IPS-18c (cell line): ENCODE results near the gene DLL3.

Experiments
- H3K4me3 ChIP-seq: 2 replicates; pipeline ENCODE4 v1.7.0; 2013; ENCODE audit warnings: low read depth, mild to moderate bottlenecking, low read length, moderate library complexity; ENCODE audit not compliant: insufficient read depth
- H3K9me3 ChIP-seq: one replicate; pipeline ENCODE4 v1.6.1; 2013; ENCODE audit warnings: mild to moderate bottlenecking, low read length, moderate library complexity; ENCODE audit not compliant: control insufficient read depth, insufficient read depth

DLL3 gene

DNA sequence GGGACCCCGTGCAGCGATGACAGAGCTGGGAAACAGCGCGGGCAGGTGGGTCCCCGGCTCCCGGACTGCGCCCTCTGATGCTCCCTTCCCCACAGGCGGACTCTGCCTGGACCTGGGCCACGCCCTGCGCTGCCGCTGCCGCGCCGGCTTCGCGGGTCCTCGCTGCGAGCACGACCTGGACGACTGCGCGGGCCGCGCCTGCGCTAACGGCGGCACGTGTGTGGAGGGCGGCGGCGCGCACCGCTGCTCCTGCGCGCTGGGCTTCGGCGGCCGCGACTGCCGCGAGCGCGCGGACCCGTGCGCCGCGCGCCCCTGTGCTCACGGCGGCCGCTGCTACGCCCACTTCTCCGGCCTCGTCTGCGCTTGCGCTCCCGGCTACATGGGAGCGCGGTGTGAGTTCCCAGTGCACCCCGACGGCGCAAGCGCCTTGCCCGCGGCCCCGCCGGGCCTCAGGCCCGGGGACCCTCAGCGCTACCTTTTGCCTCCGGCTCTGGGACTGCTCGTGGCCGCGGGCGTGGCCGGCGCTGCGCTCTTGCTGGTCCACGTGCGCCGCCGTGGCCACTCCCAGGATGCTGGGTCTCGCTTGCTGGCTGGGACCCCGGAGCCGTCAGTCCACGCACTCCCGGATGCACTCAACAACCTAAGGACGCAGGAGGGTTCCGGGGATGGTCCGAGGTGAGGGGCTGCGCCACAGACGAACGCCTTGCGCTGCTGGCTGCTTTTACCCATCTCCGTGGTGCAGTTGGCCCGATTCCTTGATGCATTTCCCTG, 8.4 kb downstream of the DLL3 start:
- peaks cover 4% of the 10 kb centered on the region for H3K9me3 ChIP-seq
- peak overlapping the region; percentile 63 for H3K4me3 ChIP-seq

DNA sequence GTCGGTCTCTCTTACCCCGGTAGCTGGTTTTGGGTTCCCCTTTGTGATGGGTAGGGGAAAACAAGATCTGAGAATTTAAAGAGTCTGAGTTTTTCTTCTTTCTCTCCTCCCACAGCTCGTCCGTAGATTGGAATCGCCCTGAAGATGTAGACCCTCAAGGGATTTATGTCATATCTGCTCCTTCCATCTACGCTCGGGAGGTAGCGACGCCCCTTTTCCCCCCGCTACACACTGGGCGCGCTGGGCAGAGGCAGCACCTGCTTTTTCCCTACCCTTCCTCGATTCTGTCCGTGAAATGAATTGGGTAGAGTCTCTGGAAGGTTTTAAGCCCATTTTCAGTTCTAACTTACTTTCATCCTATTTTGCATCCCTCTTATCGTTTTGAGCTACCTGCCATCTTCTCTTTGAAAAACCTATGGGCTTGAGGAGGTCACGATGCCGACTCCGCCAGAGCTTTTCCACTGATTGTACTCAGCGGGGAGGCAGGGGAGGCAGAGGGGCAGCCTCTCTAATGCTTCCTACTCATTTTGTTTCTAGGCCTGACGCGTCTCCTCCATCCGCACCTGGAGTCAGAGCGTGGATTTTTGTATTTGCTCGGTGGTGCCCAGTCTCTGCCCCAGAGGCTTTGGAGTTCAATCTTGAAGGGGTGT, 9.1 kb downstream of the DLL3 start:
- Histone ChIP-seq H3K4me3 (peak overlapping the region; percentile 63), H3K9me3 (peaks cover 4% of the 10 kb centered on the region)

DNA sequence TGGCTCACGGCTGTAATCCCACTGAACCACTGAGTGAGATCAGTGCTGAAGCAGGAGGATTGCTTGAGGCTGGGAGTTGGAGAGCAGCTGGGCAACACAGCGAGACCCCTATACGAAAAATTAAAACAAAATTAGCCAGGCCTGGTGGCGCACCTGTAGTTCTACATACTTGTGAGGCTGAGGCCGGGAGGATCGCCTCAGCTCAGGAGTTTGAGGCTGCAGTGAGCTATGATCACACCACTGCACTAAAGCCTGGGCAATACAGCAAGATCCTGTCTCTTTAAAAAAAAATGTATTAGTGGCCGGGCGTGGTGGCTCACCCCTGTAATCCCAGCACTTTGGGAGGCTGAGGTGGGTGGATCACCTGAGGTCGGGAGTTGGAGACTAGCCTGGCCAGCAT, 9.9 kb downstream of the DLL3 start:
- H3K4me3 ChIP-seq: no peak overlapping the region

DNA sequence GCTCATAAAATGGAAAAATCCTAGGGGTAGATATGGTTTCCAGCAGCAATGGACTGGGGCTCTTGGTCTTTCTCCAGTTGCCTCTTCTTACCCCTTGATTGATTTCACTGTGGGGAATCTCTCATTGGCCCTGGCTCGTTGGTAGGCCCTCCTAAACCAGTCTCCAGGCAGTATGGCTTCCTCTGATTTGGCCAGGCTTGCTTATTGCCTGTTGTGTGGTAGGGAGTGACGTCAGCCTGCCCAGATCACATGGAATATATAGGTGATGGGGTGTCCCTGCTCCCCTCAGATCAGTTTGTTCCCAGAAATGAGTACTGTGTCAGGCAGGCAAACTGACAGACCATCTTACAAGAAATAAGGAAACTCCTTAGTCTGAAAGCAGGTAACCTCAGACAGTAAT, 10.5 kb downstream of the DLL3 start:
- H3K9me3 ChIP-seq: peaks cover 4% of the 10 kb centered on the region
- no peak overlapping the region for H3K4me3 ChIP-seq

More for the DNA sequence above, 9.9 kb downstream of the DLL3 start:
- H3K9me3 ChIP-seq: peaks cover 4% of the 10 kb centered on the region

DNA sequence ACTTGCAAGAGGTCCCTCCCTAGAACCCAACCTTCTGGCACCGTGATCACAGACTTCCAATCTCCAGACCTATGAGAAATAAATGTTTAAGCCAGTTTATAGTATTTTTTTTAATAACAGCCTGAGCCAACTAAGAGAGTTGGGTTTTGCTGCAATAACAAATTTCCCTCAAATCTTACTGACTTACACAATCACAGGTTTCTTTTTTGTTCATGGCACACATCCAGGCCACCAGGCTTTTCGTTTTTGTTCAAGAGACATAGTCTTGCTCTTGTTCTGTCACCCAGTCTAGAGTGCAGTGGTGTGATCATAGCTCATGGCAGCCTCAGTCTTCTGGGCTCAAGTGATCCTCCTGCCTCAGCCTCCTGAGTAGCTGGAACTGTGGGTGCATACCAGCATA, 14.2 kb downstream of the DLL3 start:
- no peak overlapping the region for H3K4me3 ChIP-seq
- H3K9me3 ChIP-seq: peaks cover 4% of the 10 kb centered on the region

DNA sequence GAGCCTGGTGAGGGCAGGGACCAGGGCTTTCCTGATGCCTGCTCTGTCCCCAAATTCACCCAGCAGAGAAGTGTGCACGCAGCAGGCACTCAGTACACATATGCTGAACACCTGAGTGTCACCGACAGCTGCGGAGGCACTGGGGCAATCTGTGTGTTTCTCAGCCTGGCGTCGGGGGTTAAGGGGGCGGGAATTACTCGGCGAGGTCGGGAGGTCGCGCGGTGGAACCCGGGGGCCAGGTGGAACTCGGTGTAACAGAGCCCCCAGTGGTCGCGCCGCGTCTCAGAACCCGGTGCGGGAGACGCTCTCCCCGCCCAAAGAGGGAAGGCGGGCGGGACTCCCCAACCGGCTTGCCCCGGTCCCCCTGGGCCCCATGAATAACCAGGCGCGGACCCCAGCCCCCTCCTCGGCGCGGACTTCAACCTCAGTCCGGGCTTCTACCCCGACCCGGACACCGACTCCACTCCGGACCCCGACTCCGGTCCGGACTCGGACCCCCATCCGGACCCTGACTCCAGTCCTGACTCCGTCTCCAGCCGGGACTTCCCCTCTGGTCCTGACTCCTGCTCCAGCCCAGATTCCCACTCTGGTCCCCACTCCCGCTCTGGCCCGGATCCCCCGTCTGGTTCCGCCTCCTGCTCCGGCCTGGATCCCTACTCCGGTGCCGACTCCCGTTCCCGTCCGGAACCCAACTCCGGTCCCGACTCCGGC, 16.2 kb downstream of the DLL3 start, which contains the start of gene SELENOV:
TSS of gene SELENOV (plus strand) at position 300 of the 711 bp plus-strand sequence. CDS start at position 374, 74 bp downstream.
- peak within 1 kb of the TSS; percentile 91 for H3K4me3 ChIP-seq
- peaks cover 6% of the 10 kb centered on the region for H3K9me3 ChIP-seq

DNA sequence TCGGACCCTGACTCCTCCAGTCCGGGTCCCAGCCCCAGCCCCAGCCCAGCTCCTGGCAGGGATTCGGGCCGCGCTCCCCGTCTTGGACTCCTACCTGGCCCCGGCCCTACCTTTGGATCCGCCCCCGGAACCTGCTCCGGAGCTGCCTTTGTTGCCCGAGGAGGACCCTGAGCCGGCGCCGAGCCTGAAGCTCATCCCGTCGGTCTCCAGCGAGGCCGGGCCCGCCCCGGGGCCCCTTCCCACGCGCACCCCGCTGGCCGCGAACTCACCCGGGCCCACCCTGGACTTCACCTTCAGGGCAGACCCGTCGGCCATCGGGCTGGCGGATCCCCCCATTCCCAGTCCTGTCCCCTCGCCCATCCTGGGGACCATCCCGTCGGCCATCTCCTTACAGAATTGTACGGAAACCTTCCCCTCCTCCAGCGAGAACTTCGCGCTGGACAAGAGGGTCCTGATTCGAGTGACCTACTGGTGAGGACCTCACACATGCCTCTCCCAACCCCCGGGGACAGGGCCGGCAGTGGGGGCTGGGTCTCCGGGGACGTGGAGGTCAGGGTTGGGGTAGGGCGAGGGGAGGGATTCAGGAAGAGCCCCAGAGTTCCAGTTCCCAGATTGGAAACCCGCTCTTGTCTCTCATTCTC, 16.9 kb downstream of the DLL3 start:
- Histone ChIP-seq H3K9me3 (peaks cover 6% of the 10 kb centered on the region), H3K4me3 (peak overlapping the region; percentile 91)

DNA sequence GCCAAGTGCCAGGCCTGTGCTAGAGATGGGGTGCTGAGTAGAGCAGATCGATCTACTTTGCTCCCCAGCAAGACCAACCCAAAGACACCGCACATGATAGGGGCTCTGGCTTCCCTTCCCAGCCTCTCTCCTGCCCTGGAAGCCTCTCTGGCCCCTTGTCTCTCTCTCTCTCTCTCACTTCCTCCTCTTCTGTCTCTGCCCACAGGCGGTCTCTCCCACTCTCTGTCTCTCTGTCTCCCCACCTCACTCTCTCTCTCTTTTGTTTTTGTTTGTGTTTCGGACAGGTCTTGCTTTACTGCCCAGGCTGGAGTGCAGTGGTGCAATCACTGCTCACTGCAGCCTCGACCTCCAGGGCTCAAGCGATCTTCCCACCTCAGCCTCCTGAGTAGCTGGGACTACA, 17.5 kb downstream of the DLL3 start:
- H3K9me3 ChIP-seq: peaks cover 6% of the 10 kb centered on the region
- peak overlapping the region; percentile 91 for H3K4me3 ChIP-seq

DNA sequence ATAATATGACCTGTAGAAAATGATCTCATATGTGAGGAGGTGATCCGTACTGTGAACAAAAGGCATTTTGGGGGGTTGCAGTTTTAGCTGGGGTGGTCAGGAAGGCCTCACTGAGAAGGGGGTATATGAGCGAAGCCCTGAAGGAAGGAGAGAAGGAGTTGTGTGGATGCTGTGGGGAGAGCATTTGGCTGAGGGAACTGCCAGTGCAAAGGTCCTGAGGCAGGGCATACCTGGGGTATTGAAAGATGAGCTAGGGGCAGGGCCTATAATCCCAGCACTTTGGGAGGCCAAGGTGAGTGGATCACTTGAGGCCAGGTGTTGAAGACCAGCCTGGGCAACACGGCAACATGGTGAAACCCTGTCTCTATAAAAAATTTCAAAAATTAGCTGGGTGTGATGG, 18.7 kb downstream of the DLL3 start:
- H3K4me3 ChIP-seq: no peak overlapping the region
- peaks cover 6% of the 10 kb centered on the region for H3K9me3 ChIP-seq

DNA sequence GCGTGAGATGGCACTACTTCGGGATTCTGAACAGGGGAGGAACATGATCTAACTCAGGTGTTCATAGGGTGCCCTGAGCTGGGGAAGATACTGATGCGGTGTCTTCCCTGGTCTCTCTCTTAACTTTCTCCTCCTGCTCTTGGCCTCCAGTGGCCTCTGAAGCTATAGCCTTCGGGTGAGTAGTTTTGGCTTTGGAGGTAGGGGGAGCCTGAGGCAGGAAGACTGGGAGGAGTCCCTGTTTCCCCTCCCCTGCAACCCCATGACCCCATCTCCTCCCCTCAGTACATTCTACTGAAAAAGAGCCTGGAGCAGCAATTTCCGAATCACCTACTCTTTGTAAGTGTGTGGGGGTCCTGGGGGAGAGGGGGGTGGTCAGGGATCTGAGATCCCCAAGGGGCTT, 19.7 kb downstream of the DLL3 start:
- Histone ChIP-seq H3K9me3 (peaks cover 6% of the 10 kb centered on the region), H3K4me3 (no peak overlapping the region)

DNA sequence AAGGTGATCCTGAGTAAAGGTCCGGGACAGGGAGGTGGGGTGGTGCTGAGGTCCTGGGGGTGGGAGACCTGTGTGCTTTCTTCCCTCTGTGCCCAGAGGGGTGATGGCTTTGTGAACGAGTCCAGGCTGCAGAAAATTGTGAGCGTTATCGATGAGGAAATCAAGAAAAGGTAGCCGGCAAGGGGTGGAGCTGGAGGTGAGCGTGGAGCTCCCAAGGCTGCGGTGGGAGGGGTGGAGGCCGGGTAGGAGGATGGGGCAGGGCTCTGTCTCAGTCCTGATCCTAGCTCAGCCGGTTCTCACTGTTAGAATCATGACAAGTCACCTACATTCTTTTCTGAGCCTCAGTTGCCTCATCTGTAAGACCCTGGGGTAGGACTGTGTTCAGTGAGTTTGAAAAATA, 20.2 kb downstream of the DLL3 start:
- H3K9me3 ChIP-seq: peaks cover 6% of the 10 kb centered on the region
- no peak overlapping the region for H3K4me3 ChIP-seq

DNA sequence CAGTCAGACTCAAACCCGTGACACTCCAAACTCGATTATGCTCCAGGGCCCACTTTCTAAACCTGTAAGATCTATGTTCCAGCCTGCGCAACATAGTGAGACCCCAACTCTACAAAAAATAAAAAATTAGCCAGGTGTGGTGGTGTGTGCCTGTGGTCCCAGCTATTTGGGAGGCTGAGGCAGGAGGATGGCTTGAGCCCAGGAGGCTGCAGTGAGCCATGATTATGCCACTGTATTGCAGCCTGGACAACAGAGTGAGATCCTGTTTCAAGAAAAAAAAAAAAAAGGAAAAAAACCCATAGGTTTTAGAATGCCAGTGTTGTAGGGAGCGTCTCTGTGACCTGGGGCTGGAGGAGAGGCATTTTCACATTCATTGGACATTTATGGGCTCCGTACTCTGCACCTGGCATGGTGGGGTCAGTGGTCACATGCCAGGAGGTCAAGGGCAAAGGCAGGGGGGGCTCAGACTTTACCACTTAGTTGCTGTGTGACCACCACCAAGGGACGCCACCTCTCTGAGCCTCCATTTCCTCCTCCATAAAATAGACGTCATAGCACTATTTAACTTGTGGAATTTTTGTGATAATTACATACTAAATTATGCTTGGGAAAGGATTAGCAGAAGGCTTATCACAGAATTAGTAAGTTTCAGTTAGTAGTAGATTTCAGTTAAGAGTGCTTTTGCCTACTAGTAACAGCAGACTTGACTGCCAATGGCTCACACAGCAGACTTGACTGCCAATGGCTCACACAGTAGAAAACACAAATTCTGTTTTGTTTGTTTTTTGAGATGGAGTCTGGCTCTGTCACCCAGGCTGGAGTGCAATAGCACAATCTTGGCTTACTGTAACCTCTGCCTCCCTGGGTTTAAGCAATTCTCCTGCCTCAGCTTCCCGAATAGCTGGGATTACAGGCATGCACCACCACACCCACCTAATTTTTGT, 22.1 kb downstream of the DLL3 start:
- no peak overlapping the region for H3K4me3 ChIP-seq
- H3K9me3 ChIP-seq: peaks cover 2% of the 10 kb centered on the region

DNA sequence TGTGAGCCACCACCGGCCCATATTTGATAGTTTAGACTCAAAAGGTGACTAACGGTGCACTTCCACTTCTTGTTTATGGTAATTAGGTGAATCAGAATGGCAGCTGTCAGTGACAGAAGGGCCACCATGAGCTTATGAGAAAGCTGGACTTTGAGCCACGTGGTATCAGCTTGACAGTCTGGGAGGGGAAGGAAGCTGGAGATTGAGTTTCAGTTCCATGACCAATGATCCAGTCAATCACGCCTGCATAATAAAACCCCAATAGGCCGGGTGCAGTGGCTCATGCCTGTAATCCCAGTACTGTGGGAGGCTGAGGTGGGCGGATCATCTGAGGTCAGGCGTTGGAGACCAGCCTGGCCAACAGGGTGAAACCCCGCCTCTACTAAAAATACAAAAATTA, 25.7 kb downstream of the DLL3 start:
- no peaks in the 10 kb centered on the region for H3K9me3 ChIP-seq
- no peak overlapping the region for H3K4me3 ChIP-seq

DNA sequence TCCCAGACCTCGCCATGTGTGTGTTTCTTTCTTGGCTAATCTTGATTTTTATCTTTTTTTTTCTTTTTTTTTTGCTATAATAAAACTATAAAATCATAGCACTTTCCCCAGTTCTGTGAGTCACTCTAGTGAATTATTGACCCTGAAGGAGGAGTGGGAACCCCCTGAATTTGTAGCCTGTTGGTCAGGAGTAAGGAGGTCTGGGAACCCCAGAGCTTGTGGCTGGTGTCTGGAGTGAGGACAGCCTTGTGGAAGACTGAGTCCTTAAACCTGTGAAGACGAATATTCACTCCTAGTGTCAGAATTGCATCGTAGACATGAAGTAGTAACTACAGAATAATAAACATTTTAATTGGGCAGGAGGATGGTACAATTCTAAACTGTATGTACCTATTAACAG, 26.5 kb downstream of the DLL3 start:
- Histone ChIP-seq H3K9me3 (no peaks in the 10 kb centered on the region), H3K4me3 (no peak overlapping the region)

DNA sequence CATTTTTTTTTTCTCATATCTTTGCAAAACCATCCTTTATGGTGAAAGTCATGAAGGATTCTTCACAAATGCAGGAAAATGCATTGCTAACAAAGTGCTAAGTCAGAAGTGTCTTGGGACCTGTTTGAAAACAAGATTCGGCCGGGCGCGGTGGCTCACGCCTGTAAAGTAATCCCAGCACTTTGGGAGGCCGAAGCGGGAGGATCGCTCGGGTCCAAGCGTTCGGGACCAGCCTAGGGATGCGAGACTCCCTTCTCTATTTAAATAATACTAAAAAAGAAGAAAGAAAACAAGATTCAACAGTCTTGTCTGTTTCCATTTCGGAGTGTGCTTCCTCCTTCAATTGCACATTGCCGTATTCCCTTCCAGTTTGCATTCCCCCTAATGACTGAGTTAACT, 33.1 kb downstream of the DLL3 start:
- Histone ChIP-seq H3K4me3 (peak overlapping the region; percentile 92), H3K9me3 (no peaks in the 10 kb centered on the region)

DNA sequence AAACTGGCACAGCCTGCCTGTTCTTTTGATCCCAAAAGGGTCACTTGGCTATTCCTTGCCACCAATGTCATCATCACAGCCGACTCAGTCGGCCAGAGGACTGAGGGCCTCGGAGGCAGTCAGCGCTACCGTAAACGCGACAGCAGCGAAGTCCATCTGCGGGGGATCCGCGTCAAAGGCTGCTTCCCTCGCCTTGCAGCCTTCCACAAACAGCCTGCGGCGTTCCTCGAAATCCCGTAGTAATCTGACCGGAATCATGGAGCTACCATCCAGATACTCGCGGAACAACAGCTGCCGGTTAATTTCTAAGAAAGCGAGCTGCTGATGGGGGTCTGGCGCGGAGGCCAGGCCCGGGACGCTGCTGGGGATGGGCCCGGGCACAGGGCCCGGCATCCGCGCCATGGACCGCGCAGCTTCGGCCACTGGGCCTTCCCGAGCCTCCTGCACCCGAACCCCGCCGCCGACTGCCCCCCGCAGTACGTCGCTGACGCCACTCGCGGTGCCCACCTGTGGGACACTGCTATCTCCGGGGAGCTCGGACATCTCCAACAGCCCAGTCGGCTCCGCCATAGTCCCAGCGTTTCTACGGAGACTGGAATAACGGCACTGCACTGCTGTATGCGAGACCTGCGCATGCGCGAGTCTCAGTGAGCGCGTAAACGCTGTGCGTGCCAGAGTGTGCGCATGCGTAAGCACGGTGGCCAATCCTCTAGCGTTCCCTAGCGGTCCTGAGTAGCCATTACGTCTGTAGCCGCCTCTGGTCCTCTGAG, 33.7 kb downstream of the DLL3 start, which contains the start of gene EID2B:
TSS of gene EID2B (minus strand) at position 620 of the 770 bp plus-strand sequence. CDS start at position 570, 50 bp downstream.
- Histone ChIP-seq H3K4me3 (peak within 1 kb of the TSS; percentile 92), H3K9me3 (no peaks in the 10 kb centered on the region)
